HepG2 (cell line): ENCODE results near the gene CPED1. TPM values are rescaled to one million over a fixed set of nuclear protein-coding genes. Genes with fewer than 3 reads are reported as not detected.
"Not testable (repeated sequence)": the region's sequence is repeated elsewhere in the genome, so short reads cannot be mapped to it uniquely, and the experiment has no call there.

Experiments used
- ATAC-seq: fragments of 200-7000 bp; cut with Tn5 transposase; 3 replicates; pipeline ENCODE4 v1.9.1; 2020; ENCODE audit warnings: mild to moderate bottlenecking, moderate library complexity
- BruUV-seq: library from RNA; stranded (reverse); fragments of 400-500 nt; replicated peaks from 2 replicates; lab custom pipeline; 2021; lab: Mats Ljungman, UMichigan
- CTCF ChIA-PET: fragments of 300-600 bp; formaldehyde crosslinking; extraction: SDS; loops from one replicate; lab custom pipeline; 2021; ENCODE audit warnings: low total read pairs, inconsistent platforms, low intra/inter-chr PET ratio; lab: Yijun Ruan, JAX
- POLR2A ChIA-PET: fragments of 350-600 bp; sonication (Branson Sonifier 250); formaldehyde crosslinking; loops from one replicate; lab custom pipeline; 2020; ENCODE audit warnings: antibody characterized with exemption, inconsistent platforms; lab: Yijun Ruan, JAX
- DNase-seq: peaks from one replicate; pipeline ENCODE4 v3.0.0-alpha.2; 2015; ENCODE audit warnings: low spot score
- FAIRE-seq: peaks from 3 replicates; lab custom pipeline; 2011; peaks lifted over from hg19 to GRCh38; lab: Jason Lieb, UNC
- H2AFZ ChIP-seq: one replicate; pipeline ENCODE4 v1.6.1; 2011; ENCODE audit warnings: low read length, inconsistent platforms
- H3K27ac ChIP-seq: fragments of 300-600 bp; 3 replicates; pipeline ENCODE4 v1.8.0; 2011; ENCODE audit warnings: mixed run types, mild to moderate bottlenecking, mixed read lengths, low read length, inconsistent platforms; ENCODE audit not compliant: insufficient read depth; ENCODE audit errors: extremely low read length
- H3K27me3 ChIP-seq, 2 experiments: fragments of 200-600 bp in 1 of 2; 2 replicates in 1 of 2; 3 replicates in 1 of 2; pipeline versions ENCODE4 v1.6.0 to v1.8.0; 2011; ENCODE audit warnings: low read length in 2 of 2, mild to moderate bottlenecking in 2 of 2, moderate library complexity in 2 of 2, inconsistent platforms in 1 of 2; ENCODE audit not compliant: insufficient read depth in 2 of 2, control insufficient read depth in 1 of 2
- H3K36me3 ChIP-seq, 2 experiments: fragments of 200-600 bp in 1 of 2; replicated peaks in 1 of 2; 2 replicates in 1 of 2; 3 replicates in 1 of 2; pipeline versions ENCODE4 v1.5.1 to v1.8.0; 2011; ENCODE audit warnings: low read length in 2 of 2, inconsistent platforms in 1 of 2; ENCODE audit not compliant: insufficient read depth in 2 of 2, control insufficient read depth in 1 of 2
- H3K4me1 ChIP-seq: 2 replicates; pipeline ENCODE4 v1.5.1; 2012; ENCODE audit warnings: low read length, inconsistent platforms; ENCODE audit not compliant: insufficient read depth
- H3K4me2 ChIP-seq: 2 replicates; pipeline ENCODE4 v1.6.0; 2011; ENCODE audit warnings: low read depth, low read length, inconsistent platforms
- H3K4me3 ChIP-seq, 3 experiments: fragments of 200-600 bp in 1 of 3; sonication (generic), shearing (Covaris generic) in 1 of 3; replicated peaks in 1 of 3; 2 replicates each; pipeline ENCODE4 v1.5.1; 2011 to 2016; ENCODE audit warnings: low read length in 3 of 3, inconsistent platforms in 2 of 3, low read depth in 2 of 3, mild to moderate bottlenecking in 2 of 3, control low read depth in 1 of 3, mixed read lengths in 1 of 3; ENCODE audit not compliant: insufficient read depth in 1 of 3
- H3K79me2 ChIP-seq: one replicate; pipeline ENCODE4 v1.6.1; 2011; ENCODE audit warnings: low read length, inconsistent platforms; ENCODE audit not compliant: insufficient read depth
- H3K9ac ChIP-seq: 2 replicates; pipeline ENCODE4 v1.6.0; 2011; ENCODE audit warnings: mild to moderate bottlenecking, low read depth, low read length, inconsistent platforms; ENCODE audit not compliant: insufficient read depth
- H3K9me3 ChIP-seq: 2 replicates; pipeline ENCODE4 v1.5.1; 2012; ENCODE audit warnings: mild to moderate bottlenecking, low read length
- H4K20me1 ChIP-seq: 2 replicates; pipeline ENCODE4 v1.6.0; 2011; ENCODE audit warnings: inconsistent platforms, mild to moderate bottlenecking, low read length, moderate library complexity; ENCODE audit not compliant: insufficient read depth
- ARNT2 ChIP-seq: sonication (generic); formaldehyde crosslinking; IDR thresholded peaks from 2 replicates; pipeline ENCODE4 v1.8.0; 2022; ENCODE audit warnings: mild to moderate bottlenecking, low read depth, missing genetic modification reagents, moderate library complexity
- ATF7 ChIP-seq, 2 experiments: fragments of 450-650 bp in 1 of 2; sonication (generic) in 1 of 2; formaldehyde crosslinking in 1 of 2; IDR thresholded peaks; 2 replicates each; pipeline versions ENCODE4 v1.4.0 to v1.6.1; 2016 to 2020; ENCODE audit warnings: antibody characterized with exemption in 1 of 2, mild to moderate bottlenecking in 1 of 2, missing genetic modification reagents in 1 of 2
- HNRNPL ChIP-seq: fragments of 200-400 bp; formaldehyde crosslinking; IDR thresholded peaks from 2 replicates; pipeline ENCODE4 v1.6.1; 2017; ENCODE audit warnings: mild to moderate bottlenecking, low read depth, low read length
- KLF16 ChIP-seq, 2 experiments: sonication (generic) in 1 of 2; formaldehyde crosslinking in 1 of 2; IDR thresholded peaks; 2 replicates each; pipeline versions ENCODE4 v1.6.1 to v1.8.0; 2016 to 2023; ENCODE audit warnings: missing genetic modification reagents in 2 of 2, missing compliant biosample characterization in 1 of 2
- POGK ChIP-seq: sonication (generic); formaldehyde crosslinking; conservative IDR thresholded peaks from 2 replicates; pipeline ENCODE4 v1.8.0; 2022; ENCODE audit warnings: mild to moderate bottlenecking, moderate library complexity, missing genetic modification reagents
- ZKSCAN8 ChIP-seq: IDR thresholded peaks from 2 replicates; pipeline ENCODE4 v1.6.1; 2016; ENCODE audit warnings: borderline replicate concordance, missing genetic modification reagents, missing compliant biosample characterization
- ZNF530 ChIP-seq: sonication (generic); formaldehyde crosslinking; IDR thresholded peaks from 2 replicates; pipeline ENCODE4 v1.5.0; 2020; ENCODE audit warnings: low read depth, mild to moderate bottlenecking, missing genetic modification reagents
- ZNF691 ChIP-seq: sonication (generic); formaldehyde crosslinking; IDR thresholded peaks from 2 replicates; pipeline ENCODE4 v1.4.0; 2020; ENCODE audit warnings: missing genetic modification reagents, low read depth, mild to moderate bottlenecking, borderline replicate concordance
- ZSCAN31 ChIP-seq: sonication (generic); formaldehyde crosslinking; IDR thresholded peaks from 2 replicates; pipeline ENCODE4 v1.5.0; 2020; ENCODE audit warnings: low read depth, mild to moderate bottlenecking, missing genetic modification reagents
- WGBS: methylation state at CpG from one replicate; pipeline ENCODE4 v1.1.6; 2017; ENCODE audit warnings: low lambda C conversion rate; 5-methylcytosine and 5-hydroxymethylcytosine counted together
- in situ Hi-C: cut with HindIII; loops from 2 replicates; pipeline ENCODE4 v1.10.0; 2017; ENCODE audit warnings: low pct_unique_long_range_greater_than_20kb; ENCODE audit not compliant: extremely low pct_ligation_motif_present
- intact Hi-C: fragments of 100-400 bp; cut with micrococcal nuclease; formaldehyde crosslinking; loops from one replicate; pipeline ENCODE4 v1.10.0; 2022; ENCODE audit not compliant: unreplicated experiment
- polyA plus RNA-seq, 8 experiments: library from polyadenylated mRNA; depleted of rRNA in 3 of 8; stranded (reverse) in 7 of 8; unstranded in 1 of 8; fragments of >200 nt; fragmentation: Illumina TruSeq in 4 of 8; extraction: Trizol in 4 of 8; gene quantifications; 2 replicates each; pipeline versions ENCODE4 v1.2.1 to v1.2.3, GENCODE V29; 2011 to 2016; ENCODE audit warnings: low read depth in 4 of 8, missing spikeins in 1 of 8, mixed read lengths in 1 of 8; ENCODE audit not compliant: insufficient read depth in 1 of 8
- total RNA-seq, 5 experiments: library from RNA; depleted of rRNA; stranded (reverse); fragments of >200 nt; fragmentation: Illumina TruSeq; extraction: Trizol; gene quantifications; 2 replicates each; pipeline ENCODE4 v1.2.3, GENCODE V29; 2016; ENCODE audit warnings: low read depth in 1 of 5
- TF ChIP-seq, protein P1 (sequence below): sonication (generic); formaldehyde crosslinking; IDR thresholded peaks from 2 replicates; pipeline ENCODE4 v1.4.0; 2020; ENCODE audit warnings: mild to moderate bottlenecking, missing genetic modification reagents
- TF ChIP-seq, protein P2 (sequence below): sonication (generic); formaldehyde crosslinking; IDR thresholded peaks from 2 replicates; pipeline ENCODE4 v1.5.0; 2020; ENCODE audit warnings: mild to moderate bottlenecking, low read depth, missing genetic modification reagents, borderline replicate concordance

CPED1 gene
- total and polyA plus RNA-seq, 2 of the 13 experiments (the other 11 are each of a cell fraction or from before 2014, with no cell fraction given) = 11.5 to 27.0 TPM

- H3K79me2 ChIP-seq, H3K9ac ChIP-seq, BruUV-seq, H3K4me3 ChIP-seq, H4K20me1 ChIP-seq, CTCF ChIA-PET, intact Hi-C loops, H3K27me3 ChIP-seq, FAIRE-seq, H2AFZ ChIP-seq, H3K4me1 ChIP-seq, in situ Hi-C loops, H3K36me3 ChIP-seq, ATAC-seq, H3K9me3 ChIP-seq, H3K4me2 ChIP-seq, POLR2A ChIA-PET, DNase-seq, H3K27ac ChIP-seq: not testable (repeated sequence)
- 45% methylated on average over 2 of the region's 2 CpGs for WGBS
Measured at GRCh38 chr7:121067717-121068116, 79.2 kb downstream of the CPED1 start.

DNA sequence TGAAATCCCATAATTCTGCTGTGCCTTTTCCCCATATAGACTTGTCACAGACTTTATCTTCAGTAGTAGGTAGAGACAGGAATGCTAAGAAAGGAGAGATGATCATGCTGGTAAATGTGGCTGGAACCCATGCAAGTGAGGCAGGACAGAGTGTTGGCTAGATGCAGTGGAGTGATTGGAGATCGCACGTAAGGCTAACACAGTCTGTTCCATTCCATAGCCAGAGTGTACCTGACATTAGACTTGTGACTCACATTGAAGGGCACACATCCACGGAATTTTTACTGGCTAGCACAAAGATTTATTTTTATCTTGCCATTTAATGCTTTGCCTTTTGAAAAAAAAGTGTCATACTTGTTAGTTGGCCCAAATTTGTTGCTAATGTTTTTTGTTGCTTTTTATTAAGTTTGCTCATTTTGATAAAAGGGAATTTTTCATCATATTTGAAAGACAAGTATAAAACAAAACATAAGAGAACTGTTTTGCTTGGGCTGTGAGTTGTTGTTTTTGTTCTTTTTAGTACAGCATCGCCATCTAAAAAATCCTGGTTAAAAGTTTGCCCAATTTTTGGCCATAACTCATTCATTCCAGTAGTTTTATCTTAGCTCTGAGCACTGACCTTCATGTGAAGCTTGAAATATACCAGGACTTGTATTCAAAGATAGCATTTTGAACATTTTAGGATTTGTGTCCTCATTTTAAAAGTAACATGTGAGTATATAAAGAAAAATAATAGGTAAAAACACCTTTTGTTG is 81.0 kb downstream of the CPED1 start:
- peaks cover 22% of the 10 kb centered on the region for H3K4me1 ChIP-seq
- no peak overlapping the region for H3K27ac ChIP-seq
- intact Hi-C loops (no loop called here), in situ Hi-C loops (no loop called here)
- POLR2A ChIA-PET = no interaction called here
- H3K9me3 ChIP-seq = no peaks in the 10 kb centered on the region
- H3K9ac ChIP-seq = no peak overlapping the region
- H3K79me2 ChIP-seq = no peaks in the 10 kb centered on the region
- no peak for ATAC-seq
- no peak overlapping the region for H3K4me2 ChIP-seq
- DNase-seq = no peak
- BruUV-seq = no TSS peak
- WGBS = 61% methylated on average over 4 of the region's 4 CpGs
- H3K4me3 ChIP-seq = no peak overlapping the region
- CTCF ChIA-PET = no interaction called here
- no peak for FAIRE-seq
- H3K36me3 ChIP-seq = no peaks in the 10 kb centered on the region
- H4K20me1 ChIP-seq = no peaks in the 10 kb centered on the region
- H3K27me3 ChIP-seq = no peaks in the 10 kb centered on the region
- no peak overlapping the region for H2AFZ ChIP-seq
- TF ChIP-seq ATF7 (IDR thresholded peaks at IDR 0.05) (no peak), ATF7 (CRISPR knock-in tag; IDR thresholded peaks at IDR 0.05) (no peak), POGK (no peak), ZKSCAN8 (no peak), ZSCAN31 (CRISPR knock-in tag) (no peak), ARNT2 (CRISPR knock-in tag) (no peak), KLF16 (CRISPR knock-in tag; IDR thresholded peaks at IDR 0.05) (no peak), ZNF691 (CRISPR knock-in tag) (no peak), ZNF530 (CRISPR knock-in tag) (no peak), HNRNPL (no peak)
- TF ChIP-seq, protein P1, sequence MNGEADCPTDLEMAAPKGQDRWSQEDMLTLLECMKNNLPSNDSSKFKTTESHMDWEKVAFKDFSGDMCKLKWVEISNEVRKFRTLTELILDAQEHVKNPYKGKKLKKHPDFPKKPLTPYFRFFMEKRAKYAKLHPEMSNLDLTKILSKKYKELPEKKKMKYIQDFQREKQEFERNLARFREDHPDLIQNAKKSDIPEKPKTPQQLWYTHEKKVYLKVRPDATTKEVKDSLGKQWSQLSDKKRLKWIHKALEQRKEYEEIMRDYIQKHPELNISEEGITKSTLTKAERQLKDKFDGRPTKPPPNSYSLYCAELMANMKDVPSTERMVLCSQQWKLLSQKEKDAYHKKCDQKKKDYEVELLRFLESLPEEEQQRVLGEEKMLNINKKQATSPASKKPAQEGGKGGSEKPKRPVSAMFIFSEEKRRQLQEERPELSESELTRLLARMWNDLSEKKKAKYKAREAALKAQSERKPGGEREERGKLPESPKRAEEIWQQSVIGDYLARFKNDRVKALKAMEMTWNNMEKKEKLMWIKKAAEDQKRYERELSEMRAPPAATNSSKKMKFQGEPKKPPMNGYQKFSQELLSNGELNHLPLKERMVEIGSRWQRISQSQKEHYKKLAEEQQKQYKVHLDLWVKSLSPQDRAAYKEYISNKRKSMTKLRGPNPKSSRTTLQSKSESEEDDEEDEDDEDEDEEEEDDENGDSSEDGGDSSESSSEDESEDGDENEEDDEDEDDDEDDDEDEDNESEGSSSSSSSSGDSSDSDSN (CRISPR knock-in tag) = no peak
- TF ChIP-seq, protein P2, sequence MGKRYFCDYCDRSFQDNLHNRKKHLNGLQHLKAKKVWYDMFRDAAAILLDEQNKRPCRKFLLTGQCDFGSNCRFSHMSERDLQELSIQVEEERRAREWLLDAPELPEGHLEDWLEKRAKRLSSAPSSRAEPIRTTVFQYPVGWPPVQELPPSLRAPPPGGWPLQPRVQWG (CRISPR knock-in tag) = no peak
